HCT116 (cell line): ENCODE results near the gene YAE1. TPM values are rescaled to one million over a fixed set of nuclear protein-coding genes. Genes with fewer than 3 reads are reported as not detected.

Source experiments
- ATAC-seq: fragments of 200-7000 bp; cut with Tn5 transposase; 2 replicates; pipeline ENCODE4 v1.9.1; 2020; ENCODE audit warnings: mild to moderate bottlenecking, moderate library complexity
- BruUV-seq: library from RNA; stranded (reverse); fragments of 400-500 nt; replicated peaks from 2 replicates; lab custom pipeline; 2021; lab: Mats Ljungman, UMichigan
- CTCF ChIA-PET: fragments of 300-600 bp; sonication (Branson Sonifier 250); formaldehyde crosslinking; loops from one replicate; lab custom pipeline; 2021; ENCODE audit warnings: antibody characterized with exemption; lab: Charles Lee
- POLR2A ChIA-PET: fragments of 300-600, 350-600 bp; sonication (Branson Sonifier 250); formaldehyde crosslinking; loops from one replicate; lab custom pipeline; 2021; ENCODE audit warnings: antibody characterized with exemption; lab: Charles Lee
- RAD21 ChIA-PET, 2 experiments: fragments of 300-600 bp; sonication (Branson Sonifier 250); formaldehyde crosslinking; loops; one replicate each; lab custom pipeline; 2023; ENCODE audit warnings: low total read pairs in 2 of 2; ENCODE audit not compliant: uncharacterized antibody in 2 of 2, unreplicated experiment in 2 of 2, low non-redundant PET in 1 of 2; lab: Charles Lee
- DNase-seq: peaks from one replicate; pipeline ENCODE4 v3.0.0-alpha.2; 2010; ENCODE audit warnings: low read depth, low spot score
- H2AFZ ChIP-seq: fragments of 200-600 bp; shearing (Covaris generic), sonication (generic); 2 replicates; pipeline ENCODE4 v1.6.1; 2017; ENCODE audit warnings: low read depth, mixed run types, mixed read lengths, antibody characterized with exemption, low read length; ENCODE audit not compliant: poor library complexity, severe bottlenecking
- H3K27ac ChIP-seq: 2 replicates; pipeline ENCODE4 v1.5.1; 2012; ENCODE audit warnings: low read depth, low read length
- H3K27me3 ChIP-seq: fragments of 200-600 bp; sonication (generic); 2 replicates; pipeline ENCODE4 v1.6.1; 2016; ENCODE audit warnings: mixed run types, low read length, mixed read lengths; ENCODE audit not compliant: insufficient read depth
- H3K36me3 ChIP-seq, 2 experiments: fragments of 200-500 bp in 1 of 2; fragments of 200-600 bp in 1 of 2; sonication (Bioruptor generic) in 1 of 2; sonication (generic) in 1 of 2; 2 replicates each; pipeline versions ENCODE4 v1.5.1 to v1.6.1; 2014 to 2016; ENCODE audit warnings: low read length in 2 of 2, inconsistent platforms in 1 of 2, mixed read lengths in 1 of 2, mixed run types in 1 of 2; ENCODE audit not compliant: insufficient read depth in 2 of 2, control insufficient read depth in 1 of 2
- H3K4me1 ChIP-seq, 2 experiments: fragments of 200-600 bp in 1 of 2; sonication (generic) in 1 of 2; 2 replicates each; pipeline versions ENCODE4 v1.5.1 to v1.6.1; 2012 to 2017; ENCODE audit warnings: low read length in 2 of 2, inconsistent platforms in 1 of 2, mild to moderate bottlenecking in 1 of 2, mixed read lengths in 1 of 2, mixed run types in 1 of 2, moderate library complexity in 1 of 2; ENCODE audit not compliant: insufficient read depth in 2 of 2, control insufficient read depth in 1 of 2
- H3K4me2 ChIP-seq: fragments of 200-600 bp; sonication (generic); 2 replicates; pipeline ENCODE4 v1.6.1; 2017; ENCODE audit warnings: mixed run types, low read length, mixed read lengths
- H3K4me3 ChIP-seq, 2 experiments: fragments of 200-600 bp in 1 of 2; sonication (generic) in 1 of 2; replicated peaks in 1 of 2; 2 replicates each; pipeline ENCODE4 v1.5.1; 2011 to 2016; ENCODE audit warnings: low read length in 2 of 2, control low read depth in 1 of 2, low read depth in 1 of 2, mild to moderate bottlenecking in 1 of 2, mixed read lengths in 1 of 2, mixed run types in 1 of 2
- H3K79me2 ChIP-seq: fragments of 200-600 bp; sonication (generic); 2 replicates; pipeline ENCODE4 v1.6.1; 2017; ENCODE audit warnings: mild to moderate bottlenecking, mixed run types, low read length, moderate library complexity, mixed read lengths; ENCODE audit not compliant: insufficient read depth
- H3K9ac ChIP-seq: fragments of 200-600 bp; sonication (generic); 2 replicates; pipeline ENCODE4 v1.6.1; 2016; ENCODE audit warnings: low read length, mixed read lengths
- H3K9me2 ChIP-seq: fragments of 200-600 bp; sonication (generic), shearing (Covaris generic); 2 replicates; pipeline ENCODE4 v1.6.1; 2017; ENCODE audit warnings: mixed run types, mild to moderate bottlenecking, moderate library complexity; ENCODE audit not compliant: insufficient read depth
- H3K9me3 ChIP-seq, 2 experiments: fragments of 200-500 bp in 1 of 2; fragments of 200-600 bp in 1 of 2; sonication (Bioruptor generic) in 1 of 2; sonication (generic) in 1 of 2; 2 replicates each; pipeline ENCODE4 v1.6.1; 2014 to 2017; ENCODE audit warnings: low read length in 2 of 2, mixed read lengths in 2 of 2, inconsistent platforms in 1 of 2, low read depth in 1 of 2, mild to moderate bottlenecking in 1 of 2, mixed run types in 1 of 2, moderate library complexity in 1 of 2; ENCODE audit not compliant: control insufficient read depth in 1 of 2, insufficient read depth in 1 of 2
- H4K20me1 ChIP-seq: fragments of 200-600 bp; sonication (generic), shearing (Covaris generic); 2 replicates; pipeline ENCODE4 v1.6.1; 2017; ENCODE audit warnings: mixed run types, mild to moderate bottlenecking, moderate library complexity; ENCODE audit not compliant: insufficient read depth
- CBX3 ChIP-seq: IDR thresholded peaks from 2 replicates; pipeline ENCODE4 v1.6.1; 2012; ENCODE audit warnings: low read depth
- EGR1 ChIP-seq: IDR thresholded peaks from 2 replicates; pipeline ENCODE4 v1.6.1; 2012; ENCODE audit warnings: low read depth
- ELF1 ChIP-seq: IDR thresholded peaks from 2 replicates; pipeline ENCODE4 v1.6.1; 2012; ENCODE audit warnings: low read depth, borderline replicate concordance
- FOSL1 ChIP-seq: IDR thresholded peaks from 2 replicates; pipeline ENCODE4 v1.6.1; 2012; ENCODE audit warnings: low read depth
- JUND ChIP-seq: IDR thresholded peaks from 2 replicates; pipeline ENCODE4 v1.6.1; 2012
- POLR2A ChIP-seq: IDR thresholded peaks from 2 replicates; pipeline ENCODE4 v1.7.0; 2011; ENCODE audit warnings: borderline replicate concordance; ENCODE audit not compliant: insufficient read depth, insufficient read length; ENCODE audit errors: extremely low read depth
- RAD21 ChIP-seq: IDR thresholded peaks from 2 replicates; pipeline ENCODE4 v1.6.1; 2012; ENCODE audit warnings: low read depth, mild to moderate bottlenecking
- SIN3A ChIP-seq: IDR thresholded peaks from 2 replicates; pipeline ENCODE4 v1.6.1; 2012; ENCODE audit warnings: low read depth
- SRF ChIP-seq: IDR thresholded peaks from 2 replicates; pipeline ENCODE4 v1.6.1; 2012; ENCODE audit warnings: low read depth
- TCF7L2 ChIP-seq: IDR thresholded peaks from 2 replicates; pipeline ENCODE4 v1.7.0; 2011; ENCODE audit warnings: borderline replicate concordance, inconsistent platforms; ENCODE audit not compliant: insufficient read depth, insufficient read length; ENCODE audit errors: extremely low read depth
- ZFX ChIP-seq: fragments of 450-650 bp; IDR thresholded peaks from 2 replicates; pipeline ENCODE4 v1.6.1; 2017
- intact Hi-C: fragments of 100-400 bp; cut with micrococcal nuclease; formaldehyde crosslinking; loops from 2 replicates; pipeline ENCODE4 v1.10.0; 2022
- total RNA-seq: library from RNA; stranded (reverse); gene quantifications from one replicate; pipeline ENCODE4 v1.2.1, GENCODE V29; 2021; ENCODE audit not compliant: unreplicated experiment
- TF ChIP-seq, protein P1 (sequence below): IDR thresholded peaks from 2 replicates; pipeline ENCODE4 v1.6.1; 2012; ENCODE audit warnings: low read depth
- TF ChIP-seq, protein P2 (sequence below): IDR thresholded peaks from 2 replicates; pipeline ENCODE4 v1.6.1; 2012
- TF ChIP-seq, protein P3 (sequence below): IDR thresholded peaks from 2 replicates; pipeline ENCODE4 v1.6.1; 2011; ENCODE audit warnings: mild to moderate bottlenecking, low read length, moderate library complexity; ENCODE audit not compliant: insufficient replicate concordance; ENCODE audit errors: extremely low read depth

Gene YAE1
- total RNA-seq, 1 experiment from 2014 or later = 16.9 TPM

DNA sequence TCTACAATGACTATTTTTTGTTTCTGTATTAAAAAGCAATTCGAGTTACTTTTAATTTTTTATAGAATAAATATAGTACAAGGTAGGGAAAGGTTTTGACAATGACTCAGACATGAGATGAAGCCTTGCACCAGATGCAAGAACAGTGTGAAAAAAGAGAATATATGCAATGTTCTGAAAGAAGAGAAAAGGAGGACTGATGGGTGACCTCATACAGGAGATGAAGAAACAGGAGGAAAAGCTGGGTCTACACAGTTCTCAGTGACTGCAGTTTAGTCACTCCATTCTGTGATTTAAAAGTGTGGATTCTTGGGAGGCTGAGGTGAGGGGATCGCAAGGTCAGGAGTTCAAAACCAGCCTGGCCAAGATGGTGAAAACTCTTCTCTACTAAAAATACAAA lies 38.3 kb upstream of the YAE1 start:
- Histone ChIP-seq H3K4me2 (no peak overlapping the region), H3K4me3 (no peak overlapping the region), H3K27ac (no peak overlapping the region), H3K4me1 (no peaks in the 10 kb centered on the region), H4K20me1 (no peaks in the 10 kb centered on the region), H3K9me3 (no peaks in the 10 kb centered on the region), H3K9ac (no peak overlapping the region), H3K27me3 (no peaks in the 10 kb centered on the region), H2AFZ (no peak overlapping the region), H3K9me2 (no peaks in the 10 kb centered on the region), H3K36me3 (no peaks in the 10 kb centered on the region), H3K79me2 (no peaks in the 10 kb centered on the region)
- no peak for TF ChIP-seq CBX3
- TF ChIP-seq TCF7L2 = no peak
- TF ChIP-seq, protein P1, sequence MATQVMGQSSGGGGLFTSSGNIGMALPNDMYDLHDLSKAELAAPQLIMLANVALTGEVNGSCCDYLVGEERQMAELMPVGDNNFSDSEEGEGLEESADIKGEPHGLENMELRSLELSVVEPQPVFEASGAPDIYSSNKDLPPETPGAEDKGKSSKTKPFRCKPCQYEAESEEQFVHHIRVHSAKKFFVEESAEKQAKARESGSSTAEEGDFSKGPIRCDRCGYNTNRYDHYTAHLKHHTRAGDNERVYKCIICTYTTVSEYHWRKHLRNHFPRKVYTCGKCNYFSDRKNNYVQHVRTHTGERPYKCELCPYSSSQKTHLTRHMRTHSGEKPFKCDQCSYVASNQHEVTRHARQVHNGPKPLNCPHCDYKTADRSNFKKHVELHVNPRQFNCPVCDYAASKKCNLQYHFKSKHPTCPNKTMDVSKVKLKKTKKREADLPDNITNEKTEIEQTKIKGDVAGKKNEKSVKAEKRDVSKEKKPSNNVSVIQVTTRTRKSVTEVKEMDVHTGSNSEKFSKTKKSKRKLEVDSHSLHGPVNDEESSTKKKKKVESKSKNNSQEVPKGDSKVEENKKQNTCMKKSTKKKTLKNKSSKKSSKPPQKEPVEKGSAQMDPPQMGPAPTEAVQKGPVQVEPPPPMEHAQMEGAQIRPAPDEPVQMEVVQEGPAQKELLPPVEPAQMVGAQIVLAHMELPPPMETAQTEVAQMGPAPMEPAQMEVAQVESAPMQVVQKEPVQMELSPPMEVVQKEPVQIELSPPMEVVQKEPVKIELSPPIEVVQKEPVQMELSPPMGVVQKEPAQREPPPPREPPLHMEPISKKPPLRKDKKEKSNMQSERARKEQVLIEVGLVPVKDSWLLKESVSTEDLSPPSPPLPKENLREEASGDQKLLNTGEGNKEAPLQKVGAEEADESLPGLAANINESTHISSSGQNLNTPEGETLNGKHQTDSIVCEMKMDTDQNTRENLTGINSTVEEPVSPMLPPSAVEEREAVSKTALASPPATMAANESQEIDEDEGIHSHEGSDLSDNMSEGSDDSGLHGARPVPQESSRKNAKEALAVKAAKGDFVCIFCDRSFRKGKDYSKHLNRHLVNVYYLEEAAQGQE = no peak
- TF ChIP-seq, protein P2, sequence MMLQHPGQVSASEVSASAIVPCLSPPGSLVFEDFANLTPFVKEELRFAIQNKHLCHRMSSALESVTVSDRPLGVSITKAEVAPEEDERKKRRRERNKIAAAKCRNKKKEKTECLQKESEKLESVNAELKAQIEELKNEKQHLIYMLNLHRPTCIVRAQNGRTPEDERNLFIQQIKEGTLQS = no peak
- TF ChIP-seq, protein P3, sequence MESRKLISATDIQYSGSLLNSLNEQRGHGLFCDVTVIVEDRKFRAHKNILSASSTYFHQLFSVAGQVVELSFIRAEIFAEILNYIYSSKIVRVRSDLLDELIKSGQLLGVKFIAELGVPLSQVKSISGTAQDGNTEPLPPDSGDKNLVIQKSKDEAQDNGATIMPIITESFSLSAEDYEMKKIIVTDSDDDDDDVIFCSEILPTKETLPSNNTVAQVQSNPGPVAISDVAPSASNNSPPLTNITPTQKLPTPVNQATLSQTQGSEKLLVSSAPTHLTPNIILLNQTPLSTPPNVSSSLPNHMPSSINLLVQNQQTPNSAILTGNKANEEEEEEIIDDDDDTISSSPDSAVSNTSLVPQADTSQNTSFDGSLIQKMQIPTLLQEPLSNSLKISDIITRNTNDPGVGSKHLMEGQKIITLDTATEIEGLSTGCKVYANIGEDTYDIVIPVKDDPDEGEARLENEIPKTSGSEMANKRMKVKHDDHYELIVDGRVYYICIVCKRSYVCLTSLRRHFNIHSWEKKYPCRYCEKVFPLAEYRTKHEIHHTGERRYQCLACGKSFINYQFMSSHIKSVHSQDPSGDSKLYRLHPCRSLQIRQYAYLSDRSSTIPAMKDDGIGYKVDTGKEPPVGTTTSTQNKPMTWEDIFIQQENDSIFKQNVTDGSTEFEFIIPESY = no peak
- TF ChIP-seq EGR1 = no peak
- no peak for TF ChIP-seq RAD21
- no peak for TF ChIP-seq POLR2A
- TF ChIP-seq JUND = no peak
- no peak for TF ChIP-seq FOSL1
- no peak for TF ChIP-seq SIN3A
- no peak for TF ChIP-seq ZFX
- no peak for TF ChIP-seq ELF1
- no peak for TF ChIP-seq SRF
- ATAC-seq (no peak), DNase-seq (no peak)
- no TSS peak for BruUV-seq
- intact Hi-C loops = no loop called here
- POLR2A ChIA-PET = no interaction called here
- CTCF ChIA-PET = no interaction called here
- RAD21 ChIA-PET = no interaction called here
